Adrenal gland (tissue), 5 donors: Measurements from ENCODE around the gene PDE6D.

Experiments used
- CTCF ChIP-seq, 6 experiments: fragments of 450-650 bp in 4 of 6; fragments of 200-600 bp in 2 of 6; sonication (generic) in 1 of 6; IDR thresholded peaks; 1 replicate in 5 of 6; 2 replicates in 1 of 6; pipeline versions ENCODE4 v1.5.1 to v1.8.0; 2016 to 2021; ENCODE audit warnings: antibody characterized with exemption in 6 of 6, mild to moderate bottlenecking in 2 of 6, moderate library complexity in 1 of 6
- POLR2A ChIP-seq, 2 donors: fragments of 450-650 bp; IDR thresholded peaks; one replicate each; pipeline ENCODE4 v1.6.1; 2017; ENCODE audit warnings: antibody characterized with exemption in 2 of 2, mild to moderate bottlenecking in 2 of 2, moderate library complexity in 1 of 2
- donor health status: DM: no; HTN: no; CAD: no.

GRCh38 chr2:231689124-231689893, 91.8 kb downstream of the PDE6D start:
- no peak for TF ChIP-seq CTCF (IDR thresholded peaks at IDR 0.05)
- no peak for TF ChIP-seq POLR2A (IDR thresholded peaks at IDR 0.05)
